Measurements from ENCODE around the gene C17orf67.

- TF ChIP-seq CTCF (IDR thresholded peaks at IDR 0.05) (no peak), POLR2A (IDR thresholded peaks at IDR 0.05) (no peak)
Observed at GRCh38 chr17:56755310-56755709, 78.4 kb downstream of the C17orf67 start.

Data from uterus (tissue), 2 donors.